Astrocyte (in vitro differentiated cells and primary cell): ENCODE measurements around the gene THADA. TPM values are rescaled to one million over a fixed set of nuclear protein-coding genes. Genes with fewer than 3 reads are reported as not detected.

Experiments used
- DNase-seq: peaks from one replicate; pipeline ENCODE4 v3.0.0-alpha.2; 2010; ENCODE audit warnings: low read depth
- FAIRE-seq: peaks from 2 replicates; lab custom pipeline; 2011; peaks lifted over from hg19 to GRCh38; lab: Jason Lieb, UNC
- H2AFZ ChIP-seq: 2 replicates; pipeline ENCODE4 v1.6.0; 2012; ENCODE audit warnings: low read depth, low read length, inconsistent platforms
- H3K27ac ChIP-seq: 2 replicates; pipeline ENCODE4 v1.5.1; 2011; ENCODE audit warnings: low read depth, low read length, inconsistent platforms
- H3K27me3 ChIP-seq: 2 replicates; pipeline ENCODE4 v1.6.0; 2011; ENCODE audit warnings: low read length, inconsistent platforms; ENCODE audit not compliant: insufficient read depth
- H3K36me3 ChIP-seq: 2 replicates; pipeline ENCODE4 v1.5.1; 2011; ENCODE audit warnings: low read length, inconsistent platforms; ENCODE audit not compliant: insufficient read depth
- H3K4me1 ChIP-seq: 2 replicates; pipeline ENCODE4 v1.5.1; 2011; ENCODE audit warnings: low read length, inconsistent platforms; ENCODE audit not compliant: insufficient read depth
- H3K4me2 ChIP-seq: 2 replicates; pipeline ENCODE4 v1.6.0; 2012; ENCODE audit warnings: low read length, inconsistent platforms
- H3K4me3 ChIP-seq: 2 replicates; pipeline ENCODE4 v1.5.1; 2011; ENCODE audit warnings: low read depth, mild to moderate bottlenecking, low read length, inconsistent platforms; ENCODE audit not compliant: insufficient read depth
- H3K79me2 ChIP-seq: 2 replicates; pipeline ENCODE4 v1.6.0; 2012; ENCODE audit warnings: mild to moderate bottlenecking, low read length, inconsistent platforms; ENCODE audit not compliant: insufficient read depth
- H3K9ac ChIP-seq: 2 replicates; pipeline ENCODE4 v1.6.0; 2012; ENCODE audit warnings: mild to moderate bottlenecking, low read length, inconsistent platforms
- H3K9me3 ChIP-seq: 2 replicates; pipeline ENCODE4 v1.5.1; 2012; ENCODE audit warnings: low read depth, mild to moderate bottlenecking, low read length, inconsistent platforms; ENCODE audit not compliant: insufficient read depth
- H4K20me1 ChIP-seq: 2 replicates; pipeline ENCODE4 v1.6.0; 2012; ENCODE audit warnings: low read length, inconsistent platforms; ENCODE audit not compliant: insufficient read depth
- H3K27ac Mint-ChIP-seq: one replicate; pipeline ENCODE4 v1.8.0; 2021; ENCODE audit warnings: mild to moderate bottlenecking, mixed read lengths; ENCODE audit not compliant: unreplicated experiment
- H3K27me3 Mint-ChIP-seq: one replicate; pipeline ENCODE4 v1.8.0; 2021; ENCODE audit warnings: low read depth, mixed read lengths; ENCODE audit not compliant: unreplicated experiment
- H3K36me3 Mint-ChIP-seq: one replicate; pipeline ENCODE4 v1.8.0; 2021; ENCODE audit warnings: low read depth, mixed read lengths; ENCODE audit not compliant: unreplicated experiment
- H3K4me1 Mint-ChIP-seq: one replicate; pipeline ENCODE4 v1.8.0; 2021; ENCODE audit warnings: low read depth, mixed read lengths; ENCODE audit not compliant: unreplicated experiment
- H3K4me3 Mint-ChIP-seq: one replicate; pipeline ENCODE4 v1.8.0; 2021; ENCODE audit warnings: mild to moderate bottlenecking, moderate library complexity, mixed read lengths; ENCODE audit not compliant: unreplicated experiment
- H3K9me3 Mint-ChIP-seq: one replicate; pipeline ENCODE4 v1.8.0; 2021; ENCODE audit warnings: mild to moderate bottlenecking, mixed read lengths; ENCODE audit not compliant: unreplicated experiment
- EZH2 ChIP-seq: IDR thresholded peaks from 2 replicates; pipeline ENCODE4 v1.6.1; 2012; ENCODE audit warnings: mild to moderate bottlenecking, low read length, inconsistent platforms; ENCODE audit not compliant: insufficient read depth
- total RNA-seq: library from RNA; stranded (reverse); gene quantifications from 2 replicates; pipeline ENCODE4 v1.2.1, GENCODE V29; 2021
- TF ChIP-seq, protein P1 (sequence below): IDR thresholded peaks from 2 replicates; pipeline ENCODE4 v1.5.1; 2011; ENCODE audit warnings: low read depth, mild to moderate bottlenecking, inconsistent platforms, low read length, moderate library complexity; ENCODE audit not compliant: insufficient read depth

The THADA gene
- total RNA-seq, 1 donor from 2014 or later = 16.2 TPM

DNA sequence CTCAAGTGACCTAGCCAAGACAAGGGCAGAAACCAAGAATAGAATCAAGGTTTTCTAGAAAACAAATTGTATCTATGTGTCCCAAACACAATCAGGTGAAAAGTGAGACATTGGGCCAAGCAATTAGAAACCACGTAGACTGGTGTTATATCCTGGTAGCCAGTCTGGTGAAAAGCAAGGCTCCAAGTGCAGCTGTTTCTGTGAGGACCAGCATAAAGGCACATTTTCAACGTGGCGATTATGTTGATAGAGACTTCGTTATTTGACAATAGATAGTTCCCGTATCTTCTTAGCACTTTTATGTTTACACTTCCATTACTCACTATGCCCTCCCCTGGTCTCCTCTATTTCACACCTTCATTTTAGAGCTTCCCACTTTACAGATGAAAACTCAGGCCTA, 266.2 kb downstream of the THADA start:
- H3K4me2 ChIP-seq = no peak overlapping the region
- no peaks in the 10 kb centered on the region for H3K36me3 ChIP-seq
- peaks cover 8% of the 10 kb centered on the region for H3K4me1 ChIP-seq
- no peaks in the 10 kb centered on the region for H3K9me3 ChIP-seq
- Mint-ChIP-seq H3K4me1 (peaks cover 20% of the 10 kb centered on the region), H3K9me3 (peaks cover 2% of the 10 kb centered on the region), H3K36me3 (peaks cover 5% of the 10 kb centered on the region), H3K27ac (no peak overlapping the region), H3K4me3 (no peak overlapping the region), H3K27me3 (no peaks in the 10 kb centered on the region)
- no peaks in the 10 kb centered on the region for H3K79me2 ChIP-seq
- no peak overlapping the region for H3K27ac ChIP-seq
- no peak for FAIRE-seq
- no peak for TF ChIP-seq EZH2
- TF ChIP-seq, protein P1, sequence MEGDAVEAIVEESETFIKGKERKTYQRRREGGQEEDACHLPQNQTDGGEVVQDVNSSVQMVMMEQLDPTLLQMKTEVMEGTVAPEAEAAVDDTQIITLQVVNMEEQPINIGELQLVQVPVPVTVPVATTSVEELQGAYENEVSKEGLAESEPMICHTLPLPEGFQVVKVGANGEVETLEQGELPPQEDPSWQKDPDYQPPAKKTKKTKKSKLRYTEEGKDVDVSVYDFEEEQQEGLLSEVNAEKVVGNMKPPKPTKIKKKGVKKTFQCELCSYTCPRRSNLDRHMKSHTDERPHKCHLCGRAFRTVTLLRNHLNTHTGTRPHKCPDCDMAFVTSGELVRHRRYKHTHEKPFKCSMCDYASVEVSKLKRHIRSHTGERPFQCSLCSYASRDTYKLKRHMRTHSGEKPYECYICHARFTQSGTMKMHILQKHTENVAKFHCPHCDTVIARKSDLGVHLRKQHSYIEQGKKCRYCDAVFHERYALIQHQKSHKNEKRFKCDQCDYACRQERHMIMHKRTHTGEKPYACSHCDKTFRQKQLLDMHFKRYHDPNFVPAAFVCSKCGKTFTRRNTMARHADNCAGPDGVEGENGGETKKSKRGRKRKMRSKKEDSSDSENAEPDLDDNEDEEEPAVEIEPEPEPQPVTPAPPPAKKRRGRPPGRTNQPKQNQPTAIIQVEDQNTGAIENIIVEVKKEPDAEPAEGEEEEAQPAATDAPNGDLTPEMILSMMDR = no peak
- H3K4me3 ChIP-seq = no peak overlapping the region
- H4K20me1 ChIP-seq = no peaks in the 10 kb centered on the region
- no peak overlapping the region for H2AFZ ChIP-seq
- H3K9ac ChIP-seq = no peak overlapping the region
- no peaks in the 10 kb centered on the region for H3K27me3 ChIP-seq
- DNase-seq = no peak

DNA sequence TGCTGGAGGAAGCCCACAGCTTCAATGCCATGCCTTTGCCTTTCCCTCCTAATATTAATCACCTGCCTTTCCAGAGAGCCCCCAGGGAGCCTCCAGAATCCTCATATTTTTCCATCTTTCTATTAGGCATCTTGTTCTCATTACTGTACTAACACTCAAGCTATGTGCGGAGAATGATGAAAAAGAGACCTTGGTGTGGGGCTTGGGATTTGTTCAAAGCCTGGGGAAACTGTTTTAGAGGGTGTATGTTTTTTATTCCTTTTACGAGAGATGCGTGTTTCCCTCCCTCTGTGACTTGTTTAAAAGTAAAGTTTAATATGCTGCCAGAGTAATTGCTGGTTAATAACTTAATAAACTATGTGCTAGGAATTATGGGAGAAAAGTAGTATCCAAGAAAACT, 267.0 kb downstream of the THADA start:
- Histone ChIP-seq H4K20me1 (no peaks in the 10 kb centered on the region), H3K4me3 (no peak overlapping the region), H2AFZ (no peak overlapping the region), H3K27ac (no peak overlapping the region), H3K4me1 (peaks cover 4% of the 10 kb centered on the region), H3K79me2 (no peaks in the 10 kb centered on the region), H3K9me3 (no peaks in the 10 kb centered on the region), H3K27me3 (no peaks in the 10 kb centered on the region), H3K9ac (no peak overlapping the region), H3K36me3 (no peaks in the 10 kb centered on the region), H3K4me2 (no peak overlapping the region)
- Mint-ChIP-seq H3K36me3 (peaks cover 5% of the 10 kb centered on the region), H3K4me1 (peaks cover 18% of the 10 kb centered on the region), H3K27ac (no peak overlapping the region), H3K27me3 (no peaks in the 10 kb centered on the region), H3K4me3 (no peak overlapping the region), H3K9me3 (peaks cover 2% of the 10 kb centered on the region)
- DNase-seq = no peak
- no peak for TF ChIP-seq EZH2
- TF ChIP-seq, protein P1 = no peak
- FAIRE-seq = no peak

DNA sequence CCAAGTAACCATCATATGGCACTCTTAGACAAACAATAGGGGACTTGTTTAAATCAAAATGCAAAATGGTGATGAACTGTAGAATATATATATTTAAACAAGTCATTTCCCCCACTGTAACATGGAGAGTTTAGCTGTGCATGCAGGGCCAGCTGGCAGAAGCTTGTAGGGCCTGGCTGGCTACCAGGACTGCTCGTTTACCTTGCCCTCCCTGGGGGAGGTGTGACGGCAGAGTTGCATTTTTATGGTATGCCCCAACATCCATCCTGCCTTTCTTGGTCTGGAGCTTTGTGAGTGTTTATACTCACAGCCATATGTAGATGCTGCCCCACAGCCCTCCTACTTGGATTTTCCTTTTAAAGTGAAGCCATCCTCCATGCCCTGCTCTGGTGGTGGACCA, 267.7 kb downstream of the THADA start:
- Histone ChIP-seq H3K4me2 (no peak overlapping the region), H3K27me3 (no peaks in the 10 kb centered on the region), H2AFZ (no peak overlapping the region), H4K20me1 (no peaks in the 10 kb centered on the region), H3K27ac (no peak overlapping the region), H3K79me2 (no peaks in the 10 kb centered on the region), H3K4me3 (no peak overlapping the region), H3K4me1 (no peaks in the 10 kb centered on the region), H3K9me3 (no peaks in the 10 kb centered on the region), H3K9ac (no peak overlapping the region), H3K36me3 (no peaks in the 10 kb centered on the region)
- no peak overlapping the region for H3K4me3 Mint-ChIP-seq
- H3K9me3 Mint-ChIP-seq = peaks cover 2% of the 10 kb centered on the region
- FAIRE-seq = no peak
- no peaks in the 10 kb centered on the region for H3K27me3 Mint-ChIP-seq
- no peak for TF ChIP-seq EZH2
- TF ChIP-seq, protein P1 = no peak
- no peak overlapping the region for H3K27ac Mint-ChIP-seq
- no peak for DNase-seq
- peaks cover 5% of the 10 kb centered on the region for H3K36me3 Mint-ChIP-seq
- peaks cover 11% of the 10 kb centered on the region for H3K4me1 Mint-ChIP-seq
